ENCODE measurements around the gene ARFGEF2.
"Not testable (repeated sequence)": the region's sequence is repeated elsewhere in the genome, so short reads cannot be mapped to it uniquely, and the experiment has no call there.

ARFGEF2 gene

DNA sequence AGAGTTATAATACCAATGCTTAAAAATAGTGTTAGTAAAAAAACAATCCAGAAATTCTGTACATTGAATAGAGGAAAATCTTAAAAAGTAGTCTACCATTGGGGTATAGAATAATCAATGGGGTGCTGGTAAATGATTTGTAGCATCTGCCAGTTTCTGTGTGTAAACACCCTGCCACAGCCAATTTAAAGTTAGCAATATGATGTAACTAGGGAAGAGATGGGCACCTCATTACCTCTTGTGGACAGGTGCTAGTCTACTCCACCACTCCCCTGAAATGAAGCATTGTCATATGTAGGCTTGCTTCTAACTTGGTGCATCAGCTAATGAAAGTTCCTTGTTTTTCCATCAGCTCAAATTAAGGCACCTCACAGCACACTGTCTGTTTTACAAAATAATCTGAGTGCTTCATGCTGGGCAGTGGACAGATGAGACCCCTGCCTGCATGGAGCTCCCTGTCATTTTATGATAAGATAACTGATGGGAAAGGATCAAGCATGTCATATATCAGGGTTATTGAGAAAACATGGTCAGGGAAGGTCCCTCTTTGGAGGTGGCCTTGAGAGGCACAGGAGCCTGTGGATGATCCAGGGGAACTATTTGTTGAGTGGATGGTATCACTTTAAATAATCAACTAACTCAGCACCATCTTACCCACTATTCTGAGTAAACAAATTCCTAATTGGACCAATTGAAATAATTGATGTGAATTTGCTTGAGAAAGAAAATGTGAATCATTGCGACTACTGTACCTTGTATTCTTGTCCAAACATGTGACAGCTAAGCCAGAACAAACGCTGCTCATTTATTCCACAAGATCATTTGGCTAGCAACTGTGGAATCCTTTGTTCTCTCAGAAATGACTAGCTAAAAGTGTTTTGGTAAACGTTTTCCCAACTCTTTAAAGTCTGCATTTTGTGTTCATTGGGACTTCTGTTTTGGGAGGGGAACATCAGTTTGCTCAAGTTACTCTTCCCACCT is 78.7 kb downstream of the ARFGEF2 start:
- DNase-seq (ENCODE audit: low read depth) = no peak

DNA sequence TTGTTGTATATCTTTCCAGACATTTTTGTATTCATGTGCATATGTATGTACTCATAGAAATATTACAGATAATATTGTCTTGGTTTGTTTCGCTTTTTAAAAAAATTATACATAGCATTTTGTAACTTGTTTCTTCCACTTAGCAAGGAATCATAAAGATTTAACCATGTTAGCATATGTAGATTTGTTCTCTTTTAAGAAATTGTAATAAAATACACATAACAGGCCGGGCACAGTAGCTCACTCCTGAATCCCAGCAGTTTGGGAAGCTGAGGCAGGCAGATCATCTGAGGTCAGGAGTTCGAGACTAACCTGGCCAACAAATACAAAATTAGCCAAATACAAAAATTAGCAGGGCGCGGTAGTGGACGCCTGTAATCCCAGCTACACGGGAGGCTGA is 80.2 kb downstream of the ARFGEF2 start:
- no peak for DNase-seq (ENCODE audit: low read depth)

DNA sequence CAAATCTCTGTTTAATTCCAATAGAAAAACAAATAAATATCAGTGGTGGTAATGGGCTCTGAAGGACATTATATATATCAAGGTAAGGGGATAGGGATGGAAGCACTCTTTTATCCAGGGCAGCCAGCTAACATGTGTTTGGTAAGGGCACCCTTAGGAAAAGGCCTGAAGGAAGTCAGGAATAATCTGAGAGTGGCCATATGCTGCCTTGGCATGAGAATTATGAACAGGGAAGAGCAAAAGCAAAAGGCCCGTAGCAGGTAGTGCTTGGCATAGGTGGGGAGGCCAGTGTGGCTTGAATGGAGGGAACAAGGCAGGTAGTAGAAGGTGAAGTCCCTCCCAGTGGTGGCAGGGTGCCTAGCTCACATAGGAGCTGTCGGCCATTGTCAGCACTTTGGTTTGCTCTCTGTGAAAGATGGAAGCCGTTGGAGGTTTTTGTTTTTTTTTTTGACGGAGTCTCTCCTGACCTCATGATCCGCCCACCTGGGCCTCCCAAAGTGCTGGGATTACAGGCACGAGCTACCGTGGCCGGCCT is 85.0 kb downstream of the ARFGEF2 start:
- no peak for DNase-seq (ENCODE audit: low read depth)

DNA sequence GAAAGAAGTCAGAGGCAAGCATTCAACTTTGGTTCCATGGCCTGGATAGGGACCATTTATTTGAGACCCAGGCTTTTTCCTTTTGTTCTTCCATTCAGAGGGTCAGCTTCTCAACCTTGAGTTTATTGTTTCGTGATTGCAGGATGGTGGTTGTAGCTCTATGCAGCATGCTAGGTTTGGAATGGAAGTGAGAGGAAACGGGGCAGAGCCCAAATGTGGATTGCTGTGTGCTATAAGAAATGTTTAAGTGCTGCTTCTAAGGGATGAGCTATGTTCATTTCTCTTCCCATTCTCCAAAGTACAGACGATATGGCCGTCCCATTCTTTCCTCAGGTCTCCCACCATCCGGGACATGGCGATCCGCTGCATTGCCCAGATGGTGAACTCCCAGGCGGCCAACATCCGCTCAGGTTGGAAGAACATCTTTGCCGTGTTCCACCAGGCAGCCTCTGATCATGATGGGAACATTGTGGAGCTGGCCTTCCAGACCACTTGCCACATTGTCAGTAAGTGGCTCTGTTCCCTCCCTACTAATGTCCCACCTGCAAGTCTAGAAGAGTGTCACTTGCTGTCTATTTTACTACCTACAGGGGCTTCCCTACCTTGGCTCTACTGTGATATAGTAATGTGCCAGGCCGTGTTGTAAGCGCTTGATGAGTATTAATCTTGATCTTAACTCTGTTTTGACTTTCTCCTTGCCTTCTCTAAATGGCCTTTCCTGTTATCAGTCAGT is 88.6 kb downstream of the ARFGEF2 start:
- DNase-seq (ENCODE audit: low read depth) = no peak

DNA sequence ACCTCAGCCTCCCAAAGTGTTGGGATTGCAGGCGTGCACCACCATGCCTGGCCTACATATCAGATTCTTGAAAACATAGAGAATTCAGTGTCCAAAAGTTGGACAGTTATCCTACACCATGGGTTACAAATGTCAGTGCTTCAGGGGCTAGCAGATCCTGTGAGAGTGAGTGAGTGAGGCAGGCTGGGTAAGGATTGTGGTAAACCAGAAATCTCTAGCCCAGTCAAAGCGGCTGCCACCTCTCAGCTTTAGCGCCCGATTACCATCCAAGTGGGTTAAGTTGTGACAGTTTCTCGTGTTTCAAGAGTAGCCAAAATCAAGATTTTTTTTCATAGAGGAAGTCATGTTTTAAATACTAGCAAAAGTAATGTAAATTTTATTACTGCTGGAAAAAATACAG is 102.7 kb downstream of the ARFGEF2 start:
- DNase-seq (ENCODE audit: low read depth) = no peak

DNA sequence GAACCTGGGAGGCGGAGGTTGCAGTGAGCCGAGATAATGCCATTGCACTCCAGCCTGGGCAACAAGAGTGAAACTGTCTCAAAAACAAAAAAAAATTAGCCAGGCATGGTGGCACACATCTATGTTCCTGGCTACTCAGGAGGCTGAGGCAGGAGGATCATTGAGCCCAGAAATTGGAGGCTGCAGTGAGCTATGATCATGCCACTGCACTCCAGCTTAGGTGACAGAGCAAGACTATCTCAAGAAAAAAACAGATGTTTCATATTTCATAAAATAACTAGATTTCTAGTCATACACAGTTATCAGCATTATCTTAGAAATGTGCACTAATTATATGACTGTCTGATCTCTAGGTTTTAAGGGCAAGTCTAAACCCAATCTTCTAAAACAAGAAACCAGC is 106.7 kb downstream of the ARFGEF2 start:
- not testable (repeated sequence) for DNase-seq (ENCODE audit: low read depth)

DNA sequence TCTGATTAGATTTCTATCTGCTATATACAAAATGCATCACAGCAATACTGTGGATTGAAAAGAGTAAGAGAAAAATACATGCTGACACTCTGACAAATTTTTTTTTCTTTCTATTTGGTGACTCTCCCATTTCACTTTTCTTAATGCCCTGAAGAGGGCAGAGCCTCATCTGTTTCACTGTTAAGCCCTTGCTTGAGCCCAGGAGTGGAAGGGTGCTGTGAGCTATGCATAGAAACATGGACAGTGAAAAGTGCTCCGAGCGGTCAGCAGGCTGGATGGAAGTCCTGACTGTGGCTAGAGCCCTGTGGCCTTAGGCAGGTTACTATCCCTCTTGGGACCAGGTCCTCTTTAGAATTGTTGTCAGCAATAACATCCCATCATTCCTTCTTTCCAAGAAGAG is 107.2 kb downstream of the ARFGEF2 start:
- no peak for DNase-seq (ENCODE audit: low read depth)

DNA sequence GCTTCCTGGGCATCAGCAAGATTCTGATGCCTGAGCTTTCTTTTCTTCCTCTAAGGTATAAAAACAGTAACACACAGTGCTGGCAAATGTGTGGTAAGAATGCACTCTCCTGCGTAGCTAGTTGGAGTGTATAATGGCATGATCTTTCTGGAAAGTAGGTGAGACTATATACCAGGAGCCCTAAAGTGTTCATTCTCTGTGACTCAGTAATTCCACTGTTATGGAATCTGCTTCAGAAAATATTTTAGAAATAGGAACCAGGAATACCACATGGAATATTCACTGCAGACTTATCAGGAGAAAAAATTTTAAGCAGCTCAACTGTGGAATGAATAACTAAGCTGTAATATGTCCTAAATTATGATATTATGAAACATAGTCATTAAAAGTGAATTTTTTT is 107.7 kb downstream of the ARFGEF2 start:
- no peak for DNase-seq (ENCODE audit: low read depth)

DNA sequence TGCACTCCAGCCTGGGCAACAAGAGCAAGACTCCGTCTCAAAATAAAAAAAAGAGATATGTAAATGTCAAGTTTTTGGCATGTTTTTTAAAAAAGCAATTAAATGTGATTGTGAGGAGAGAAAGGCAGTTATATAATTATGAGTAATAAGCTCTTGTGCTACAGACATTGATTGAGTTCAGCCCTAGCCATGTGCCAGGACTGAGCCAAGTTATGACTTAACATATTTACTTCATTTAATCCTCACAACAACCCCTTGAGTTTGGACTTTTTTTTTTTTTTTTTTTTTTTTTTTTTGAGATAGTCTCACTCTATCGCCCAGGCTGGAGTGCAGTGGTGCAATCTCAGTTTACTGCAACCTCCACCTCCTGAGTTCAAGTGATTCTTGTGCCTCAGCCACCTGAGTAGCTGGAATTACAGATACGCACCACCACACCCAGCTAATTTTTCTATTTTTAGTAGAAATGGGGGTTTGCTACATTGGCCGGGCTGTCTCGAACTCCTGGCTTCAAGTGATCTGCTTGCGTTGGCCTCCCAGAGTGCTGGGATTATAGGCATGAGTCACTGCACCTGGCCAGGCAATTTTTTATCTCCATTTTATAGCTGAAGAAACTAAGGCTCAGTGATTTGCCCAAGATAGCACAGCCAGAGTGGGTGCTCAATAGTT is 109.6 kb downstream of the ARFGEF2 start:
- no peak for DNase-seq (ENCODE audit: low read depth)

DNA sequence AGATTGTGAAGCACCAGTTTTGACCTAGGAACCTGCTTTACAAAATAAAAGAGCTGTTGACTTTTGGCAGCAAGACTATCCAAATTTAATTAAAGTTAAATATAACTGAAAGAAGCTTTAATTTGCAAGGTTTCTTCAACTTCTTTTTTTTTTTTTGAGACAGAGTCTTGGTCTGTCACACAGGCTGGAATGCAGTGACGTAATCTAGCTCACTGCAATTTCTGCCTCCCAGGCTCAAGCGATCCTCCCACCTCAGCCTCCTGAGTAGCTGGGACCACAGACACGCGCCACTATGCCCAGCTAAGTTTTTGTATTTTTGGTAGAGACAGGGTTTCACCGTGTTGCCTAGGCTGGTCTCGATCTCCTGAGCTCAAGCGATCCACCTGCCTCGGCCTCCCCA is 110.9 kb downstream of the ARFGEF2 start:
- DNase-seq (ENCODE audit: low read depth) = no peak

DNA sequence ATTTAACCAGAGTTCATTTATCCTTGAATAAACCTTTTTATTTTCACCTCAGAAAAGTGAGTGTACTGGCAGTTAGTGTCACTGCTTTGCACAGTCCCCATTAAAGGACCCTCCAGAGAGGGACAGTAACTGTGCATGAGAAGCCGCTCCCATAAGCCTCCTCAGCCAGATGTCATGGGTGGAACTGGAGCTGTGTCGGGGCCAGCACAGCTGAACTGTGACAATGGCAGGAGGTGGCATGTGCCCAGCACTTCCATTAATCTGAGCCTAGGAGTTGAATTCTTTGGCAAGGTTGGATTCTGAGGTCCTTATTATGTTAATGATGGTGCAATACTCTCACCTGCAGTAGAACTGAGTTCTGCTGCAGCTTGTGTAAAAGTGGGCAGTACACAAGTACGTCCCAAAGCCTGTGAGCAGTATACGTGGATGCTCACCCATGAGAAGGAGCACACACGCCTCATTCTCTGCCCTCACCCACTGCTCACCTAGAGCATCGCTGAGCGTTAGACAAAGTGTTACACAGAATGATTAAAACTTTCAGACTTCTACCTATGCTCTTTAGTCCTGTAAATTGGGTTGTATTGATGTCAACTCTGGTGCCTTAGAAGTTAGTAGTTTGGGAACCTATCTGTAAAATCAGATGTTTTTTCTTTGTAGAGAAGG is 112.7 kb downstream of the ARFGEF2 start:
- no peak for DNase-seq (ENCODE audit: low read depth)

DNA sequence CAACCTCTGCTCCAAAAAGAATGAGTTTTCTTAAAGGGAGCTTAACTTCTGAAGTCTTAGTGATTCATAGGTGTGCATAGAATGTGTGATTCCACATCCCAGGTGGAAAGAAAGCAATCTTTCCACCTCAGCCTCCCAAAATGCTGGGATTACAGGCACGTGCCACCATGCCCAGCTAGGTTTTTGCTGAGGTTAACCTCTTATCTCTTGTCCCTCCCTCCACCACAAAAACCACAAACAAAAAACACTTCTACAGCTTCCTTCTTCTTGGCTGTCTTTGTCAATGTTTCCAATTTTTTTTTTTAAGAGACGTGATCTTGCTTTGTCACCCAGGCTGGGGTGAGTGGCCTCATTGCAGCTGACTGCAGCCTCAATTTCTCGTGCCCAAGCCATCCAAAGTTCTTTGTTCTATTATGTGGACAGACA is 116.5 kb downstream of the ARFGEF2 start:
- no peak for DNase-seq (ENCODE audit: low read depth)

DNA sequence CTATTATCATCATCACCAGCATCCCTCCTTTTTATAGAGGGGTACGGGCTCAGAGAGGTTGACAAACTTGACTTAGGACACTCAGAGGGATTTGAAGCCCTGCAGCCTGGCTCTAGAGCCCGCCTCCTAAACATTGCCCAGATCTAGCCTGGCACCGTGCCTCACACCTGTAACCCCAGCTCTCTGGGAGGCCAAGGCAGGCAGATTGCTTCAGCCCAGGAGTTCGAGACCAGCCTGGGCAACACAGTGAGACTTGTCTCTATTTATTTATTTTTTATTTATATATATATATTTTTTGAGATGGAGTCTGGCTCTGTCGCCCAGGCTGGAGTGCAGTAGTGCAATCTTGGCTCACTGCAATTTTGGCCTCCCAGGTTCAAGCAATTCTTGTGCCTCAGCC is 118.3 kb downstream of the ARFGEF2 start:
- no peak for DNase-seq (ENCODE audit: low read depth)

DNA sequence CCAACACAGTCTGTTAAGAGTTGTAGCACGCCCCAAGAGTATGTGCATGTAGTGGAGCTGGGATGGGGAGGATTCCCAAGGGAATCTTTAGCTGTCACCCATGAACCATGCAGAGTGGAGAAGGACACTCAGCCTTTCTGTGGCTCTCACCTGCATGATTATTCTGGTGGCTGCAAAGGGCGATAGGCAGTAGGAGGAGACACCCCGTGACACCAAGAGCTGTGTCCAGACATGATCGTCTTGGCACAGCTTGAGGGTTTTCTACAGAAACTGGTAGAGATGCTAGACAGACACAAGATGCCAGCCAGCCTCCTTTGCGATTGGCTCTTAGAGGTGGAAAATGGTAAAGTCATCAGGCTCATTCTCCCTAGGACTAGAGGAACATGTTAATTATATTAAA is 121.5 kb downstream of the ARFGEF2 start:
- no peak for DNase-seq (ENCODE audit: low read depth)

DNA sequence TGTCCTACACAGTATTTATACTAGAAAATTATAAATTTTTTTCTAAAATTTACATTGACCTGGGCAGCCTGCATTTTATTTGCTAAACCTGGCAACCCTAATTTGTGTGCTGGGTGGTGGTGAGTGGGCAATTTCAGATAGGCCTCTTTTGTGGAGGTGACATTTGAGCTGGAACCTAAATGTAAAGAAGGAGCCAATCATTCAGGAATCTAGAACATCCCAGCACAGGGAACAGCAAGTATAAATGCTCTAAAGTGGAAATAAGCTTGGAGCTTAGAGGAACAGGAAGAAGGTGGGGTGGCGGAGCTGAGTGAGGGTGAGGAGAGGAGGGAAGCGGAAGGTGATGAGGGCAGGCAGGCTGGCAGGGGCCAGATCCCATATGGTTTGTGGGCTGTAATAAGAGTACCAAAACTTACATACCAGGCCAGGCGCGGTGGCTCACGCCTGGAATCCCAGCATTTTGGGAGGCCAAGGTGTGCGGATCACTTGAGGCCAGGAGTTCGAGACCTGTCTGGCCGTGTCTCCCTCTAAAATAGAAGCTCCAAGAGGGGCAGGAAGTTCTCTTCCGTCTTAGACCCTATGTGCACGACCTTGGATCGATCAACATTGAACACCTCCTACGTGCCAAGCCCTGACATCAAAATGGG is 124.1 kb downstream of the ARFGEF2 start:
- no peak for DNase-seq (ENCODE audit: low read depth)

DNA sequence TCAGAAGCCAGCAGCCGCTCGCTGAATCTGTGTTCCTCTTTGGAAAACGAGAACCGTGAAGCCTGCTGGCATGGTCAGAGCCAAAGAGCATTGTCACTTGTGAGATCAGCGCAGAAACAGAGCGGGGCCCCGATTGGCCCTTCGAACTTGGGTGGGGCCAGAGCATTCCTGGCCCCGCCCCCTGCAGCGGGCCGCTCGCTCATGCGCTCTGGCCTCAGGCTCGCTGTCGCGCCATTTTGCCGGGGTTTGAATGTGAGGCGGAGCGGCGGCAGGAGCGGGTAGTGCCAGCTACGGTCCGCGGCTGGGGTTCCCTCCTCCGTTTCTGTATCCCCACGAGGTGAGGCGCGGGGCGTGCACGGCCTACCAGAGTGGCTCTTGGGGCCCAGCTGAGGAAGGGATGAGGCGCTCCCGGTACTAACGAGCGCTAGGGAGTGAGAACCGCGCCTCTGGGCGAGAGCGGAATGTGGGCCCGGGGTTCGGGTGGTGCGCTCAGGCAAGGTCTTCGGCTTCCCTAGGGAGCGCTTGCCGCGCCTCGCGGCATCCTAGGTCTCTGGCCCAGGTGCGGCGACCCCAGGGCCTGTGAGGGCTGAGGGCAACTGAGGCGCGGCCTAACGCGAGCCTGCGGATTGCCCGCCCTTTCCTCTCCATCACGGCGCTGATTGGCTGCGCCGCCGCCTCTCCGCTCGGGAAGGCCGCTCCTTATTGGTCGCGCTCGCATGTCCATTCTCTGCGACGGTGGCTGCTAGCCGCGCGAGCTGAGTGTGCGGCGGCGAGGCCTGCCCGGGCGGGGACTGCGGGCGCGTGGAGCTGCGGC is 124.8 kb downstream of the ARFGEF2 start, which contains the start of gene CSE1L:
CSE1L (plus strand) TSS at position 226 of the 814 bp plus-strand sequence. CDS start 12,152 bp downstream, outside the sequence.
- DNase-seq (ENCODE audit: low read depth) = peak; percentile 92

DNA sequence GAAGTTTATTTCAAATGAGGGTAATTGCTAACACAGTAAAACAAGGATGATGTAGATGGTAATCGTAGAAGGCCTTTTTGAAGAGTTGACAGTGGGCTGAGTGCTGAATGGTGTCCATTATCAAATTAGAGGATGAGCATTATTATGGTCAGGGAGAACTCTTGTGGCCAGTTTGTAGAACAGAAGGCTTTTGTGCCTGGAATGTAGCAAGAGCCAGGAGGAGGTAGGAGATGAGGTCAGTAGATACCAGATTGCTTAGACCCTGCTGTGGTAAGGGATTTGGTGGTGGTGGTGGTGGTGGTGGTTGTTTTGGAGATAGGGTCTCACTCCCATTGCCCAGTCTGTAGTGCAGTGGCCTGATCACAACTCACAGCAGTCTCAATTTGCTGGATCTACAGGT is 130.8 kb downstream of the ARFGEF2 start:
- DNase-seq (ENCODE audit: low read depth) = no peak

DNA sequence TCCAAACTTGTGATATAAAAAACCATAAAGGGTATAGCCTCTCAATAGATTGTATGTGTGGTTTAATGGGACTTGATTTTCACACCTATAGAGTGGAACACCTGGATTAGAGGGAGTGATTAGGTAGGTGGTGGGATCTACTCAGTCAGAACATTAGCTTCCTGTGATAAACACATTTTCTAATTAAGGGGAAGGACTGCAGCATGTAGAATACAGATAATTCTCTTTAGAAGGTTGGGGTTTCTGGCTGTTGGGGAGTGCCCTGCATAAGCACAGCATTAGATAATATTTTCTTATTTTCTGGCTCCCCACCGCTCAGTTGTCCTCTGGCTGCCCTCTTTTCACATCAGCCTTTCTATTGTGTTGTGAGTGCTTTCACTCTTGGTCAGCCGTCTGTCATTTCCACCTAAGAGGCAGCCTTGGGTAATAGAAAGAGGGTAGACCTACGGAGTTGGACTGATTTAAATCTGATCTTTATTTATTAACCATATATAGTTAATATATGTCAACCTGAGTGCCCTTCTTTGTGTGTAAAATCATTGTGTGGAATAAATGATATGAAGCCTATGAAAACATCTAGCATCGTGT is 132.6 kb downstream of the ARFGEF2 start:
- no peak for DNase-seq (ENCODE audit: low read depth)

DNA sequence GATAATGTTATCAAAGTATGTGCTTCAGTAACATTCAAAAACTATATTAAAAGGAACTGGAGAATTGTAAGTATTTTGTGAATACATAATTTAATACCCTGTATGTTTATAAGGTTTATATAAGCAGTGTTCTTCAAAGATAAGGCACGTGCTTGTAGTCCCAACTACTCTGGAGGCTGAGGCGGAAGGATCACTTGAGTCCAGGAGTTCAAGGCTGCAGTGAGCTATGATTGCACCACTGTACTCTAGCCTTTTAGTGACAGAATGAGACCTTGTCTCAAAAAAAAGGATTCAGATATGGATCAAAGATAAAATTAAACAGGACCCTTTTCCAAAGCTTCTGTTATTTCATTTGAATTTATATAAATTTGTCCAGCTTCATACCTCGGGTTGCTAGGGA is 141.8 kb downstream of the ARFGEF2 start:
- DNase-seq (ENCODE audit: low read depth) = no peak

DNA sequence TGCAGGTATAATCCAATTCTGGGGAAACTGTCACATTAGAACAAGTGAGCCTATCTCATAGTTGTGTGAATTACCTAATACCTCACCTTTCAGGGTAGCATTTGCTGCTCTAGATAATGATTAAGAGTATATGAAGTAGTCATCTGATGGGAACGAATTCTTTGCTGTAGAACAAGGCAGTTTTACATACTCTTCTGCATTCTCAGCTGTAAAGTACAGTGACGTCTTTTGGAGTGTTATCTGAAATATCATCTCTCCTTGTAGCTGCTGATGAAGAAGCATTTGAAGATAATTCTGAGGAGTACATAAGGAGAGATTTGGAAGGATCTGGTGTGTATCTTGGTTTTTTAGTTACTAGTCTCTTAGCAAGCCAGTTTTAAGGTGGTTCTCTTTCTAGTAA is 153.0 kb downstream of the ARFGEF2 start:
- no peak for DNase-seq (ENCODE audit: low read depth)
